Muscle layer of colon (tissue), 2 donors: ENCODE results near the gene ZBTB47.

Experiments used
- H3K27ac ChIP-seq: one replicate; pipeline ENCODE4 v1.7.0; 2013; ENCODE audit warnings: low read depth, mild to moderate bottlenecking, low read length, moderate library complexity
- H3K27me3 ChIP-seq, 2 donors: one replicate each; pipeline ENCODE4 v1.7.0; 2013; ENCODE audit warnings: low read length in 2 of 2, mild to moderate bottlenecking in 2 of 2; ENCODE audit not compliant: insufficient read depth in 2 of 2, control insufficient read depth in 1 of 2
- H3K36me3 ChIP-seq: one replicate; pipeline ENCODE4 v1.7.0; 2013; ENCODE audit warnings: mild to moderate bottlenecking, low read length; ENCODE audit not compliant: insufficient read depth
- H3K4me1 ChIP-seq: one replicate; pipeline ENCODE4 v1.7.0; 2013; ENCODE audit warnings: mild to moderate bottlenecking, low read length; ENCODE audit not compliant: insufficient read depth
- H3K4me3 ChIP-seq, 2 donors: one replicate each; pipeline ENCODE4 v1.7.0; 2013; ENCODE audit warnings: low read length in 2 of 2, low read depth in 1 of 2, mild to moderate bottlenecking in 1 of 2, moderate library complexity in 1 of 2
- H3K9ac ChIP-seq: one replicate; pipeline ENCODE4 v1.7.0; 2013; ENCODE audit warnings: low read length
- H3K9me3 ChIP-seq: one replicate; pipeline ENCODE4 v1.7.0; 2013; ENCODE audit warnings: mild to moderate bottlenecking, low read length
- donor health status: abdominal sarcoma.
- donor health status: Adenocarcinoma of cecum.

ZBTB47 gene

GRCh38 chr3:42638339-42638842, 15.1 kb upstream of the ZBTB47 start:
- Histone ChIP-seq H3K36me3 (peaks cover 87% of the 10 kb centered on the region), H3K27me3 (no peaks in the 10 kb centered on the region), H3K27ac (no peak overlapping the region)

DNA sequence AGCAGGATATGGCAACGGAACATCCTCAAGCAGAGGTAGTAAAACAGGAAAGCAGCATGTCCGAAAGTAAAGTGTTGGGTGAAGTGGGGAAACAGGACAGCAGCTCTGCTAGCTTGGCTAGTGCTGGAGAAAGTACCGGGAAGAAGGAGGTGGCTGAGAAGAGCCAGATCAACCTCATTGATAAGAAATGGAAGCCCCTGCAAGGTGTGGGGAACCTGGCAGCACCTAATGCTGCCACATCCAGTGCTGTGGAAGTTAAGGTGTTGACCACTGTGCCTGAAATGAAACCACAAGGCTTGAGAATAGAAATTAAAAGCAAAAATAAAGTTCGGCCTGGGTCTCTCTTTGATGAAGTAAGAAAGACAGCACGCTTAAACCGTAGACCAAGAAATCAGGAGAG, 14.3 kb upstream of the ZBTB47 start:
- Histone ChIP-seq H3K27ac (no peak overlapping the region), H3K9me3 (no peaks in the 10 kb centered on the region), H3K9ac (no peak overlapping the region), H3K4me1 (no peaks in the 10 kb centered on the region), H3K36me3 (peaks cover 86% of the 10 kb centered on the region), H3K4me3 (no peak overlapping the region), H3K27me3 (no peaks in the 10 kb centered on the region)

More at GRCh38 chr3:42638339-42638842, 15.1 kb upstream of the ZBTB47 start:
- Histone ChIP-seq H3K9ac (no peak overlapping the region), H3K9me3 (no peaks in the 10 kb centered on the region), H3K4me1 (no peaks in the 10 kb centered on the region), H3K4me3 (no peak overlapping the region)

GRCh38 chr3:42640129-42640528, 13.4 kb upstream of the ZBTB47 start:
- Histone ChIP-seq H3K36me3 (peaks cover 86% of the 10 kb centered on the region), H3K27ac (no peak overlapping the region), H3K9me3 (no peaks in the 10 kb centered on the region), H3K27me3 (no peaks in the 10 kb centered on the region), H3K9ac (no peak overlapping the region), H3K4me1 (no peaks in the 10 kb centered on the region), H3K4me3 (no peak overlapping the region)

GRCh38 chr3:42640771-42641370, 12.6 kb upstream of the ZBTB47 start:
- Histone ChIP-seq H3K9ac (no peak overlapping the region), H3K36me3 (peaks cover 86% of the 10 kb centered on the region), H3K27ac (no peak overlapping the region), H3K27me3 (no peaks in the 10 kb centered on the region), H3K9me3 (no peaks in the 10 kb centered on the region), H3K4me1 (no peaks in the 10 kb centered on the region), H3K4me3 (no peak overlapping the region)

- Histone ChIP-seq H3K9me3 (no peaks in the 10 kb centered on the region), H3K27ac (no peak overlapping the region), H3K36me3 (peaks cover 50% of the 10 kb centered on the region), H3K4me1 (peaks cover 33% of the 10 kb centered on the region), H3K9ac (no peak overlapping the region), H3K27me3 (no peaks in the 10 kb centered on the region), H3K4me3 (no peak overlapping the region)
These were observed 5.6 kb upstream of the ZBTB47 start for GRCh38 chr3:42647821-42648459.

- Histone ChIP-seq H3K27ac (no peak overlapping the region), H3K4me3 (no peak overlapping the region), H3K9ac (no peak overlapping the region), H3K36me3 (peaks cover 39% of the 10 kb centered on the region), H3K27me3 (no peaks in the 10 kb centered on the region), H3K4me1 (peaks cover 37% of the 10 kb centered on the region), H3K9me3 (no peaks in the 10 kb centered on the region)
These were observed 4.5 kb upstream of the ZBTB47 start for GRCh38 chr3:42649006-42649405.

- Histone ChIP-seq H3K36me3 (peaks cover 34% of the 10 kb centered on the region), H3K27ac (no peak overlapping the region), H3K9ac (no peak overlapping the region), H3K4me3 (no peak overlapping the region), H3K4me1 (peaks cover 37% of the 10 kb centered on the region), H3K9me3 (no peaks in the 10 kb centered on the region), H3K27me3 (no peaks in the 10 kb centered on the region)
These were observed 3.7 kb upstream of the ZBTB47 start for GRCh38 chr3:42649783-42650182.

DNA sequence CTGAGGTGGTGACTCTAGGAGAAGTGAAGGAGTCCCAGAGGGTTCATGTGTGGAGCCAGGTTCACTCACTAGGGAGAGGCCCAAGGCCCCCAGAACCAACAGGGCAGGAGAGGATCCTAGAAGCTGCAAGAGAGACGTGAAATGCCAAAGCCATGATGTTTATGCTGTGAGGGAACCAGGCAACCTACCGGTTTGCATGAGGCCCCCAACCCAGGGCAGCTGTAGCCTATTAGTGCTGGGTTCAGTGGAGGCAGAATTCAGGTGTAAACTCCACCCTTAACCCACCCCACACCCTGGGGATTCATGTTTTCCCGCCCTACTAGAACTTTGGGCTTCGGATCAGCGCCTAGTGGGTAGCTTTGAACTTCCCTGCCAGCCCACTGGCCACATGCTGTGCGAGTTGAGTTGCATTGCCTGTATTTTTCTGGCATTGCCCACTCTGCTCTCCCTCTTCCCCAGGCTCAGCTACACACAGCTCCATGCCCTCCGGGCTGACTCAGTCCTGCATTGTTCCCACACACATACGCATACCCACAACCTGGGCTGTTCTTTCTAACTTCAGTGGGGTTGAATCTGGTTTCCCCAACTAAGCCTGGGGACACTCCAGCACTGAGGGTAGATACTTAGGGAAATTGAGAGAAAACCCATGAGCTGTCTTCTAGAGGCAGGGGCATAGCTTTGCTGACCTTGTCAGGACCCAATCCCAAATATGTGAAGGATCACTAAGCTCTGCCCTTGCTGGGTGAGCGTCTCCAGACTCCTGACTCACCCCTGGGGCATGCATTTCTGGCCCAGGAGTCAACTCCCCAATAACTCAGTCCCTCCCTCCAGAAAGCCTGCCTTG, 2.0 kb upstream of the ZBTB47 start:
- Histone ChIP-seq H3K9ac (no peak overlapping the region), H3K36me3 (peaks cover 20% of the 10 kb centered on the region), H3K4me3 (peak overlapping the region; percentile 18 to 80), H3K9me3 (no peaks in the 10 kb centered on the region), H3K27me3 (no peaks in the 10 kb centered on the region), H3K4me1 (peaks cover 51% of the 10 kb centered on the region), H3K27ac (peak overlapping the region; percentile 67)

DNA sequence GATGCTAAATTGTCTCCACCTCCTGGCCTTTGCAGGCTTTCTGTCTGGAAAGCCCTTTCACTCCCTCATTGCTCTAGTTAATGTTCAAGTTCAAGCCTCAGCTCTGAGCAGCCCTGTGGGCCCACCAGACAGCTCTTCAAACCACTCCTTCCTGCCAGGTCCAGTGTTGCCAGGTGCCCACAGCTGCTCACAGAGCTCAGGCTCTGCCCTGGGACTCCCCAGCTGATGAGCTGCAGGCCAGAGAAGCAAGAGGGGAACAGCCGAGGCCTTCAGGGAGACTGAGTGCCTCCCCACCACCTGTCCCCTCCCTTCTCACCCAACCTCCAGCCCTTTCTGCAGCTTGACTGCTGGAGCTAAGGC, 1.3 kb upstream of the ZBTB47 start:
- peaks cover 14% of the 10 kb centered on the region for H3K36me3 ChIP-seq
- peak overlapping the region; percentile 39 to 80 for H3K4me3 ChIP-seq
- H3K4me1 ChIP-seq, result peaks cover 51% of the 10 kb centered on the region
- H3K9ac ChIP-seq, result peak overlapping the region; percentile 54
- peak overlapping the region; percentile 67 for H3K27ac ChIP-seq
- H3K9me3 ChIP-seq, result no peaks in the 10 kb centered on the region
- no peaks in the 10 kb centered on the region for H3K27me3 ChIP-seq

DNA sequence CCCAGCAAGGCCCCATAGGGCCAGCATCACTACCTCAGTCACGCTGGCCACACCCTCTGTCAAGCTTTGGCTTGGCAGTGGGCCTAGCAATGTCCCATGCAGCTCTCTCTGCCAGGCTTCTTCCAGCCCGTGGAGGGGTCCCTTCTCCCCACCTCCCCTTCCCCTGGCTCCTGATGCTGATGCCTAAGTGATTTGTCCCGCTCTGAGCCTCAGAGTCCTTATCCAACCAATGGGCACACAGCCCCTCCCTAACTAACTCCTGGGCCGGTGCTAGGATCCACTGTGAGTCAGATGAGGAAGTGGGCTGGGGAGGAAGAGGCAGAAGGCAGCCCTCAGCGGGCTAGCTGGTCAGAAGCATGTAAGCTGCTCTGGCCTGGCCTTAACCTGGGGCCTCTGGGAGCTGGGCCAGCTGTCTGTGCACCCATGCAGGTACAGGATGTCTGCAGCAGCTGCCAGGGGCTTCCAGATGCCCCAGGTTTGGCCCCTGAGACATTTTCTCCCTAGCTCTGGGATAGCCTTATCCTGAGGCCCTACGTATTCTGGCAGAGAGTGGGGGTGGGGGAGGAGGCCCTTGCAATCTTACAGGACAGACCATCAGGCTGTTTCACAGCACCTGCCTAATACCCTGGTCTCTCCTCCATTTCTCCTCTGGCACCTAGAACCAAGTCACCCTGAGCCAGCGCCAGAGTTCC, 740 bp upstream of the ZBTB47 start:
- peak overlapping the region; percentile 54 for H3K9ac ChIP-seq

GRCh38 chr3:42653303-42653559, 266 bp upstream of the ZBTB47 start:
- Histone ChIP-seq H3K9me3 (no peaks in the 10 kb centered on the region), H3K4me3 (peak overlapping the region; percentile 43 to 80), H3K36me3 (peaks cover 12% of the 10 kb centered on the region), H3K27me3 (no peaks in the 10 kb centered on the region), H3K9ac (peak overlapping the region; percentile 54), H3K27ac (peak overlapping the region; percentile 67), H3K4me1 (peaks cover 51% of the 10 kb centered on the region)

More for the DNA sequence above, 740 bp upstream of the ZBTB47 start:
- H3K9me3 ChIP-seq, result no peaks in the 10 kb centered on the region
- H3K36me3 ChIP-seq, result peaks cover 12% of the 10 kb centered on the region
- H3K27ac ChIP-seq, result peak overlapping the region; percentile 67
- peak overlapping the region; percentile 43 to 80 for H3K4me3 ChIP-seq
- H3K4me1 ChIP-seq, result peaks cover 51% of the 10 kb centered on the region
- no peaks in the 10 kb centered on the region for H3K27me3 ChIP-seq
